SU-DHL-6 (cell line): ENCODE data around the gene PRRG2.

ENCODE experiments used
- H2AFZ ChIP-seq: fragments of 200-600 bp; sonication (generic); 2 replicates; pipeline ENCODE4 v1.6.1; 2014; ENCODE audit warnings: low read depth, mild to moderate bottlenecking, moderate library complexity, mixed read lengths, antibody characterized with exemption, low read length; ENCODE audit not compliant: severe bottlenecking
- H3F3A ChIP-seq: fragments of 200-600 bp; shearing (Covaris generic); 2 replicates; pipeline ENCODE4 v1.6.0; 2016; ENCODE audit warnings: antibody characterized with exemption, mild to moderate bottlenecking; ENCODE audit not compliant: insufficient read depth
- H3K27ac ChIP-seq: fragments of 200-600 bp; sonication (generic); 2 replicates; pipeline ENCODE4 v1.5.1; 2016; ENCODE audit warnings: low read depth, mild to moderate bottlenecking, low read length, moderate library complexity, mixed read lengths
- H3K27me3 ChIP-seq: fragments of 200-600 bp; sonication (generic), shearing (Covaris generic); 2 replicates; pipeline ENCODE4 v1.6.0; 2014; ENCODE audit warnings: mild to moderate bottlenecking, low read length
- H3K36me3 ChIP-seq: fragments of 200-600 bp; sonication (generic); 2 replicates; pipeline ENCODE4 v1.6.1; 2014; ENCODE audit warnings: mild to moderate bottlenecking, low read length, mixed read lengths
- H3K4me2 ChIP-seq: fragments of 300-600, 200-600 bp; shearing (Covaris generic), sonication (generic); 2 replicates; pipeline ENCODE4 v1.6.0; 2014; ENCODE audit warnings: low read length, low read depth, mild to moderate bottlenecking; ENCODE audit not compliant: poor library complexity, severe bottlenecking
- H3K4me3 ChIP-seq: fragments of 200-600 bp; sonication (generic); 2 replicates; pipeline ENCODE4 v1.5.1; 2014; ENCODE audit warnings: antibody characterized with exemption, low read length, mild to moderate bottlenecking, mixed read lengths; ENCODE audit not compliant: insufficient read depth, poor library complexity, severe bottlenecking
- H3K79me2 ChIP-seq: fragments of 200-600 bp; sonication (generic); 2 replicates; pipeline ENCODE4 v1.6.1; 2014; ENCODE audit warnings: mild to moderate bottlenecking, low read length, moderate library complexity; ENCODE audit not compliant: insufficient read depth
- H3K9ac ChIP-seq: fragments of 200-600 bp; sonication (generic); 2 replicates; pipeline ENCODE4 v1.7.0; 2014; ENCODE audit warnings: mild to moderate bottlenecking, low read length
- H3K9me2 ChIP-seq: fragments of 200-600 bp; sonication (generic); replicated peaks from 2 replicates; pipeline ENCODE4 v1.6.1; 2014; ENCODE audit warnings: low read length; ENCODE audit not compliant: insufficient read depth
- H3K9me3 ChIP-seq: fragments of 200-600 bp; sonication (generic); 2 replicates; pipeline ENCODE4 v1.6.1; 2014; ENCODE audit warnings: low read length, mixed read lengths; ENCODE audit not compliant: insufficient read depth
- H4K20me1 ChIP-seq: fragments of 200-600 bp; sonication (generic); 2 replicates; pipeline ENCODE4 v1.6.1; 2014; ENCODE audit warnings: low read depth, mild to moderate bottlenecking, antibody characterized with exemption, low read length, moderate library complexity, mixed read lengths
- EZH2phosphoT487 ChIP-seq: fragments of 200-600 bp; sonication (generic), shearing (Covaris generic); conservative IDR thresholded peaks from 2 replicates; pipeline ENCODE4 v1.6.1; 2018; ENCODE audit warnings: mild to moderate bottlenecking, antibody characterized with exemption, low read length, moderate library complexity, mixed read lengths
- TF ChIP-seq, protein P1 (sequence below): fragments of 200-600 bp; sonication (generic); IDR thresholded peaks from one replicate; pipeline ENCODE4 v1.5.1; 2017; ENCODE audit warnings: antibody characterized with exemption, mild to moderate bottlenecking, low read length, moderate library complexity; ENCODE audit not compliant: insufficient read depth, poor library complexity, severe bottlenecking

Gene PRRG2

DNA sequence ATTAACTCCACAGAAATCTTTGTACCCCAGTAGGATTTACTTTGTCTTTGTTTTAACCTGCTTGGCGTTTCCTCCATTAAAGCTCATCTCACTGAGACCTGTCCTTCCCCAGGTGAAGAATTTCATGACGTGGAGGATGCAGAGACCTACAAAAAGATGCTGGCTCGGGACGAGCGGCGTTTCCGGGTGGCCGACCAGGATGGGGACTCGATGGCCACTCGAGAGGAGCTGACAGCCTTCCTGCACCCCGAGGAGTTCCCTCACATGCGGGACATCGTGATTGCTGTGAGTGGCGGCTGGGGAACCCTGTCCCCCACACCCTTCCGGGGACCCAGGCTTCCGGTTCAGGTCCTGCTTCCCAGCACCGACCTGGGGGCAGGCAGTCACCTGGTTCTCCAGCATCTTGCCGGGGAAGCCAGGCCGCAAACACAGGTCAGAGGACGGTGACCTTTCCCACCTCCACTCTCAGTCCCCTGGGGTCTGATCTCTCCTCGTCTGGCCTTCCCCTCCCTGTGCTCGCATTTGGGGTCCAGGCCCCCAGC lies 44.1 kb upstream of the PRRG2 start:
- H3K4me3 ChIP-seq, result no peak overlapping the region
- H3K36me3 ChIP-seq, result no peaks in the 10 kb centered on the region
- H3K9me3 ChIP-seq, result no peaks in the 10 kb centered on the region
- H2AFZ ChIP-seq, result no peak overlapping the region
- TF ChIP-seq EZH2phosphoT487, result no peak
- TF ChIP-seq, protein P1, sequence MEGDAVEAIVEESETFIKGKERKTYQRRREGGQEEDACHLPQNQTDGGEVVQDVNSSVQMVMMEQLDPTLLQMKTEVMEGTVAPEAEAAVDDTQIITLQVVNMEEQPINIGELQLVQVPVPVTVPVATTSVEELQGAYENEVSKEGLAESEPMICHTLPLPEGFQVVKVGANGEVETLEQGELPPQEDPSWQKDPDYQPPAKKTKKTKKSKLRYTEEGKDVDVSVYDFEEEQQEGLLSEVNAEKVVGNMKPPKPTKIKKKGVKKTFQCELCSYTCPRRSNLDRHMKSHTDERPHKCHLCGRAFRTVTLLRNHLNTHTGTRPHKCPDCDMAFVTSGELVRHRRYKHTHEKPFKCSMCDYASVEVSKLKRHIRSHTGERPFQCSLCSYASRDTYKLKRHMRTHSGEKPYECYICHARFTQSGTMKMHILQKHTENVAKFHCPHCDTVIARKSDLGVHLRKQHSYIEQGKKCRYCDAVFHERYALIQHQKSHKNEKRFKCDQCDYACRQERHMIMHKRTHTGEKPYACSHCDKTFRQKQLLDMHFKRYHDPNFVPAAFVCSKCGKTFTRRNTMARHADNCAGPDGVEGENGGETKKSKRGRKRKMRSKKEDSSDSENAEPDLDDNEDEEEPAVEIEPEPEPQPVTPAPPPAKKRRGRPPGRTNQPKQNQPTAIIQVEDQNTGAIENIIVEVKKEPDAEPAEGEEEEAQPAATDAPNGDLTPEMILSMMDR, result no peak
- H3K27ac ChIP-seq, result no peak overlapping the region
- peaks cover 4% of the 10 kb centered on the region; the same call in 1 of the 2 replicates for H3F3A ChIP-seq
- no peaks in the 10 kb centered on the region for H3K79me2 ChIP-seq
- H3K27me3 ChIP-seq, result no peaks in the 10 kb centered on the region
- H3K9ac ChIP-seq, result no peak overlapping the region
- H3K9me2 ChIP-seq, result no peaks in the 10 kb centered on the region
- H4K20me1 ChIP-seq, result no peaks in the 10 kb centered on the region
- no peak overlapping the region for H3K4me2 ChIP-seq

DNA sequence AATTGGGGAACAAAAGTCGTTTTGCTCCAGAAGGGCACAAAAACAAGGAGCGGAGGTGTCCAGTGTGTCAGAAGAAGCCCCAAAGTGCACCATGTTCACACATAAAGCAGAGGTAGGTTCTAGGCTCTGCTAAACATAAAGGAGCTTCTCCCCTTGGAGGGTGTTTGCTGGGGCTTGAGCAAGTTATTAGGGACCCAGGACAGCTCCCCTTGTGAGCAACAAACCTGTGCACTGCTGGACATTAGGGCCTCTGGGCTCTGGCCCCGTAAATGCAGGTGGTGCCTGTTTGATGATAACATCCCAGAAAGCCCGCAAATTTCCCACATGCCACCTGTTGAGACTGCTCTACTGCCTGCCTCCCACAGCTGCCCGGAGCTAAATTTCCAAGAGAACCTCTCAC lies 42.5 kb upstream of the PRRG2 start:
- Histone ChIP-seq H3K4me3 (no peak overlapping the region), H3K36me3 (no peaks in the 10 kb centered on the region), H3K79me2 (no peaks in the 10 kb centered on the region), H3K9me2 (no peaks in the 10 kb centered on the region), H3K9me3 (no peaks in the 10 kb centered on the region), H3K27ac (no peak overlapping the region), H3K27me3 (no peaks in the 10 kb centered on the region), H3F3A (peaks cover 4% of the 10 kb centered on the region; the same call in 1 of the 2 replicates), H2AFZ (no peak overlapping the region), H4K20me1 (no peaks in the 10 kb centered on the region), H3K4me2 (no peak overlapping the region), H3K9ac (no peak overlapping the region)
- TF ChIP-seq, protein P1, result no peak
- no peak for TF ChIP-seq EZH2phosphoT487

DNA sequence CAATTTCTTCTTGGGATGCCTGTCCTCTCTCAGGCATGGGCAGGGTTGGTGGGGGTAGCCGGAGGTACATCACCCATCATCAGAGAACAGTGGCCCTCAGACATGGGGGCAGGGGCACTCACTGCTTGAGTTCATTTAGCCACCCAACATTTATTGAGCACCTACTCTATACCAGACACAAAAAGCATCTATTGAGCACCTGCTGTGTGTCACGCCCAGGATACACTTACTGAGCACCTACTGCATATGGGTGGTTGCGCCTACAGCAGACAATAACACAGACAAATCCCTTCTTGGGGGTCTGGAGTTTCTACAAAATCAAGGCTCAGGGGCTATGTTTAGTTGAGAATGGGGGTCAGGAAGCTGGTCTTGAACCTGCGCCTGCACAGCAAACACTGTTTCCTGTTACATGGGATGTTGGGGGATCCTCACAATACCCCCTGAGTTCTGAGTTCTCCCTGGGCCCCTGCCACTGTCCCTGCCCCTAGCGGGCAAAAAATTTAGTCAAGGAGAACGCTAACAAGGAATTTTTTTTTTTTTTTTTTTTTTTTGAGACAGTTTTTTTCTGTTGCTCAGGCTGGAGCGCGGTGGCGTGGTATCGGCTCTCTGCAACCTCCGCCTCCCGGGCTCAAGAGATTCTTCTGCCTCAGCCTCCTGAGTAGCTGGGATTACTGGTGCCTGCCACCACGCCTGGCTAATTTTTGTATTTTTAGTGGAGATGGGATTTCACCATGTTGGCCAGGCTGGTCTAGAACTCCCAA lies 41.7 kb upstream of the PRRG2 start:
- Histone ChIP-seq H3K27ac (no peak overlapping the region), H4K20me1 (no peaks in the 10 kb centered on the region), H3F3A (peaks cover 4% of the 10 kb centered on the region; the same call in 1 of the 2 replicates), H3K27me3 (no peaks in the 10 kb centered on the region), H3K36me3 (no peaks in the 10 kb centered on the region), H3K9me3 (no peaks in the 10 kb centered on the region), H3K9me2 (no peaks in the 10 kb centered on the region), H3K4me3 (no peak overlapping the region), H3K79me2 (no peaks in the 10 kb centered on the region), H3K4me2 (no peak overlapping the region), H3K9ac (no peak overlapping the region), H2AFZ (no peak overlapping the region)
- no peak for TF ChIP-seq EZH2phosphoT487
- TF ChIP-seq, protein P1, result no peak
